ENCODE measurements around the gene SLC38A8. TPM values are rescaled to one million over a fixed set of nuclear protein-coding genes. Genes with fewer than 3 reads are reported as not detected.
A peak's percentile ranks its signal among the peaks of the same experiment; 100 is the strongest.

SLC38A8 gene
- total RNA-seq, 2 experiments from 2014 or later: not detected

DNA sequence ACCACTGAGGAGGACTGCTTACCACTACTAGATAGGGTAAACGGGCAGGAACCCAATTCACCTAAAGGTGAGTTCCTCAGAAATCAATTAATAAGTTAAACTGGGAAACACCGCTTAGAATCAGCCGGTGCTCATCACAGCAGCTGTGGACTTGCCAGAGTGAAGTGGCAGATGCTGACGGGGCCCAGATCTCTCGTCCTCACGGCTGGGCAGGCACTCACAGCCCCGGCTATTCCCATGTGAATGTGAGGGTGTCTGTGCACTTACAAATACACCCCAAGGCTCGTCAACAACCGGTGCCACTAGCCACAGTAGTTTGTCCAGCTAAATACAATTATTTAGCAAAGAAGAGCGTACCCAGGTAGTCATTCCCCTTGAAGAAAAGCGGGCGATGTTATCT is 44.4 kb upstream of the SLC38A8 start:
- H3K36me3 ChIP-seq (ENCODE audit: insufficient read depth, low read length): peaks cover 87% of the 10 kb centered on the region
- no peak for DNase-seq (ENCODE audit: low spot score)
- no peaks in the 10 kb centered on the region for H3K9me3 ChIP-seq (ENCODE audit: low read length)
- TF ChIP-seq, protein P1, sequence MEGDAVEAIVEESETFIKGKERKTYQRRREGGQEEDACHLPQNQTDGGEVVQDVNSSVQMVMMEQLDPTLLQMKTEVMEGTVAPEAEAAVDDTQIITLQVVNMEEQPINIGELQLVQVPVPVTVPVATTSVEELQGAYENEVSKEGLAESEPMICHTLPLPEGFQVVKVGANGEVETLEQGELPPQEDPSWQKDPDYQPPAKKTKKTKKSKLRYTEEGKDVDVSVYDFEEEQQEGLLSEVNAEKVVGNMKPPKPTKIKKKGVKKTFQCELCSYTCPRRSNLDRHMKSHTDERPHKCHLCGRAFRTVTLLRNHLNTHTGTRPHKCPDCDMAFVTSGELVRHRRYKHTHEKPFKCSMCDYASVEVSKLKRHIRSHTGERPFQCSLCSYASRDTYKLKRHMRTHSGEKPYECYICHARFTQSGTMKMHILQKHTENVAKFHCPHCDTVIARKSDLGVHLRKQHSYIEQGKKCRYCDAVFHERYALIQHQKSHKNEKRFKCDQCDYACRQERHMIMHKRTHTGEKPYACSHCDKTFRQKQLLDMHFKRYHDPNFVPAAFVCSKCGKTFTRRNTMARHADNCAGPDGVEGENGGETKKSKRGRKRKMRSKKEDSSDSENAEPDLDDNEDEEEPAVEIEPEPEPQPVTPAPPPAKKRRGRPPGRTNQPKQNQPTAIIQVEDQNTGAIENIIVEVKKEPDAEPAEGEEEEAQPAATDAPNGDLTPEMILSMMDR (conservative IDR thresholded peaks at IDR 0.05; ENCODE audit: low read length): no peak
- TF ChIP-seq EZH2phosphoT487 (IDR thresholded peaks at IDR 0.05; ENCODE audit: borderline replicate concordance, low read depth, low read length): no peak
- H3K4me3 ChIP-seq (ENCODE audit: low read depth, low read length, poor library complexity, severe bottlenecking): no peak overlapping the region
- intact Hi-C loops (cut with micrococcal nuclease; ENCODE audit: unreplicated experiment): no loop called here
- no peaks in the 10 kb centered on the region for H3K79me2 ChIP-seq (ENCODE audit: insufficient read depth, low read depth, low read length)
- H2AFZ ChIP-seq (ENCODE audit: low read length): no peak overlapping the region
- ChIA-PET CTCF (ENCODE audit: unreplicated experiment) (interaction anchor here (0.6 to 2.9 kb wide), 5 partner anchors 29 to 175 kb away, joined by 3 to 13 read pairs (median 3); partner anchors contain the start of genes MBTPS1 and TAF1C), POLR2A (interaction anchor here (0.6 to 1.7 kb wide), 5 partner anchors 14 to 277 kb away, joined by 5 to 7 read pairs (median 5); partner anchors contain the start of gene MBTPS1)
- peak overlapping the region; percentile 63 for H3K4me2 ChIP-seq (ENCODE audit: low read length)
- H3K4me1 ChIP-seq (ENCODE audit: insufficient read depth, low read length, poor library complexity, severe bottlenecking): peaks cover 66% of the 10 kb centered on the region
- H3K9me2 ChIP-seq (ENCODE audit: insufficient read depth, low read length): no peaks in the 10 kb centered on the region
- 0 out of 2 replicates have a peak, but pooled peaks cover 3% of the 10 kb centered on the region for H4K20me1 ChIP-seq (ENCODE audit: insufficient read depth, low read length)
- peak overlapping the region; percentile 66 for H3K27ac ChIP-seq (ENCODE audit: low read depth, low read length, poor library complexity, severe bottlenecking)
- no TSS peak for BruUV-seq (replicated peaks)

DNA sequence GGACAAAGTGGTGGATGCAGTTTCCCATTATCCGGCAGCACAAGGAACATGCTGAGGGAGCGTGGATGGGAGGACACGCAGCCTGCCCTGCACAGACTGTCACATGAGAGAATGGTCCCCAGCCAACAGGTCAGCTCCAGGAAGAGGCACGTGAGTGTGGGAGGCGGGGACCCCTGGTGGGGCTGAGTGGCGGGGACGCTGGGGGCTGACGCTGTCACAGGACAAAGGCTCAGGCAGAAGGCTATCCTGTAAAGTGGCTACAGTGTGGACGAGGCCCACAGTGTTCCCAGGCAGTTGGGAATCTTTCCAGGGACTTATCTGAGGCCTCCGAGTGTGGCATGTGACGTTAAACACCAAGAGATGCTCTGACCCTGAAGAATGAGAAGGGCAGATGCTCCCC is 43.7 kb upstream of the SLC38A8 start:
- H4K20me1 ChIP-seq (ENCODE audit: insufficient read depth, low read length): 0 out of 2 replicates have a peak, but pooled peaks cover 3% of the 10 kb centered on the region
- peak overlapping the region; percentile 66 for H3K27ac ChIP-seq (ENCODE audit: low read depth, low read length, poor library complexity, severe bottlenecking)
- CTCF ChIA-PET (ENCODE audit: unreplicated experiment): interaction anchor here (1.2 to 2.9 kb wide), 3 partner anchors 72 to 101 kb away, joined by 3 to 13 read pairs (median 3); partner anchors contain the start of gene TAF1C

More for the DNA sequence above, 43.7 kb upstream of the SLC38A8 start:
- Histone ChIP-seq H3K4me3 (ENCODE audit: low read depth, low read length, poor library complexity, severe bottlenecking) (peak overlapping the region; percentile 35), H3K9me3 (ENCODE audit: low read length) (no peaks in the 10 kb centered on the region), H3K4me1 (ENCODE audit: insufficient read depth, low read length, poor library complexity, severe bottlenecking) (peaks cover 59% of the 10 kb centered on the region), H3K36me3 (ENCODE audit: insufficient read depth, low read length) (peaks cover 87% of the 10 kb centered on the region), H2AFZ (ENCODE audit: low read length) (no peak overlapping the region), H3K4me2 (ENCODE audit: low read length) (peak overlapping the region; percentile 63), H3K79me2 (ENCODE audit: insufficient read depth, low read depth, low read length) (no peaks in the 10 kb centered on the region), H3K9me2 (ENCODE audit: insufficient read depth, low read length) (no peaks in the 10 kb centered on the region)
- POLR2A ChIA-PET: interaction anchor here (0.7 to 1.7 kb wide), 2 partner anchors 29 to 47 kb away, joined by 3 to 5 read pairs; no protein-coding TSS in a partner anchor
- no TSS peak for BruUV-seq (replicated peaks)
- no peak for TF ChIP-seq EZH2phosphoT487 (IDR thresholded peaks at IDR 0.05; ENCODE audit: borderline replicate concordance, low read depth, low read length)
- TF ChIP-seq, protein P1 (conservative IDR thresholded peaks at IDR 0.05; ENCODE audit: low read length): 0 out of 2 replicates have a peak, but pooled peaks have one; percentile 32
- no peak for DNase-seq (ENCODE audit: low spot score)
- intact Hi-C loops (cut with micrococcal nuclease; ENCODE audit: unreplicated experiment): no loop called here

Data from OCI-LY7 (cell line).